ENCODE data around the gene LMO1.

LMO1 gene

DNA sequence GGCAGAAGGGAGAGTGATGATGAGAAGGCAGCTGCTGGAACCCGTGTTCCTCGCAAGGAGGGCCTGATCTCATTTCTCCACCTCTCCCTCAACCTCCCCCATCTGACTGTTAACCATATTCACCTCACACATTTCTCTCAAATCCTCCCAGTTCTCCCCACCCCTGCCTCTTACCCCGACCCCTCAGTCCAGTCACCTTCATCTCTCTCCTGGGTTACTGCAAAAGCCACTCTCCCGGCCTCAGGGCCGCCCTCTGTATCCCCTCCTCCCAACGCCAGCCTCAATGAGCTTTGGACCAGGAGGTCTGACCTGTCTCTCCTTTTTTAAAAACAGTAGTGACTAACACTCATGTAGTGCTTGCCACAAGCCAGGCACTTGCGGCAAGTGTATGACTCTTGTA lies 29.5 kb upstream of the LMO1 start:
- no peaks in the 10 kb centered on the region for H3K9me3 Mint-ChIP-seq
- no peaks in the 10 kb centered on the region for H3K4me1 Mint-ChIP-seq
- no peaks in the 10 kb centered on the region for H3K36me3 Mint-ChIP-seq
- H3K27me3 Mint-ChIP-seq, result peaks cover 11 to 14% of the 10 kb centered on the region in 2 donors
- no peak overlapping the region for H3K4me3 Mint-ChIP-seq
- ATAC-seq (replicated peaks) (no peak), DNase-seq (no peak)
- H3K27ac Mint-ChIP-seq, result no peak overlapping the region

DNA sequence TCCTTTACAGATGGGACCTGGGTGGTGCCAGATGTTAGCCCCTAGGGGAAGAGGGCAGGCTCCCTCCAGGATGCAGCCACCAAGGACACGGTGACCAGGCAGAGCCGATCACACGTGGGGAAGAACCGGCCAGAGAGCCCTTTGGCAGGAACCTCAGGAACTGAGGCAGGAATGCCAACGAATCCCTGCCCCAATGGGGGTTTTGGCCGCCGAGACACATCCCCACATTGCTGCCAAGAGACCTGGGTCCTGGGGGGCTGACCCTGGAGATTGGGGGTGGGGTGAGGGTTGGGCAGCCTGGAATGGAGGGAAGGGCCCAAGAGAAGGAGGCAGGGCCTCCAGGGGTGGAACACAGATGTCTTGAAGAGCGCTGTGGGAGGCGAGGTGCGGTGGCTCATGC lies 28.7 kb upstream of the LMO1 start:
- no peak overlapping the region for H3K4me3 Mint-ChIP-seq
- DNase-seq (no peak), ATAC-seq (replicated peaks) (no peak)
- H3K27me3 Mint-ChIP-seq, result peaks cover 5 to 10% of the 10 kb centered on the region in 2 donors
- H3K27ac Mint-ChIP-seq, result no peak overlapping the region
- H3K9me3 Mint-ChIP-seq, result no peaks in the 10 kb centered on the region
- no peaks in the 10 kb centered on the region for H3K36me3 Mint-ChIP-seq
- no peaks in the 10 kb centered on the region for H3K4me1 Mint-ChIP-seq

DNA sequence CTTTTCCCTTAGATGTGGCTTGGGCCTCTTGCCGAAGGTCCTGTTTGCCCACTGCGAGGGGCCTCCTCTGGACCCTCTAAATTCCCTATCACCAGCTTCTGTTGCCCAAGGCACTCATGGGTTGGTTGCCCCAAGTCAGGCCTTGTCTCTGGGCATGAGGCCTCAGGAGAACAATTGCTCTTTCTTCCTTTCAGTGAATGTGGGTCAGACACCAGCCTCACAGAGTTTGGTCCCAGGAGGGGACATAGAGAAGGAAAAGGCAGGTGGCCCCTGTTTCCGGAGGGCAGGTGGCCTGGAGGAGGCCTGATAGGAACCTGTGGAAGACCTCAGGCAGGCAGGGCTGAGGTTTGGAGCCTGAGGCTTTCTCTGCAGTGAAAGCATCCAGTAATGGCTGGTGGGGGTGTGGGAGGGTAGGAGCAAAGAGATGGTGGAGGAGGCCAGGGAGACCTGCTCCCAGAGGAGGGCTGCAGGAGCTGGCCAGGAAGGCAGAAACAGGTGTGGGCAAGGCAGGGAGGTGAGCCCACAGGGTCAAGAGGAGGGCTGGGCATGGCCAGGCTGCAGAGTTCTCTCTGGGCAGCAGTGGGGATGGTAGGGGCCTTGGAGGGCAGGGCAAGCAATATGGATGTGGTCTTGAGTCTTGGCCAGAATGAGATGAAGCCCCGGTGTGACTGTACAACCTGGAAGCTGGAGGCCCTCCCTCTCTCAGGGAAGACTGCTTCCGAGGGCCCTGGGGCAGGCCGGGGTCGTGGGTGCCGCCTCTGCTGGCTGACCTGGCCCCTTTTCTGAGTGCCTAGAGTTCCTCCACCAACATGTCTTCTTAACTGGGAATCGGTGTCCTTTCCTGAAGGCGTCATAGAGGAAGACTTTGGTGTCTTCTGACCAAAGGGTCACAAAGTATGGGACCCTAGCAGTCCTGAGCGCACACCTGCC lies 28.0 kb upstream of the LMO1 start:
- DNase-seq, result no peak
- Mint-ChIP-seq H3K36me3 (no peaks in the 10 kb centered on the region), H3K4me1 (no peaks in the 10 kb centered on the region), H3K9me3 (no peaks in the 10 kb centered on the region), H3K4me3 (no peak overlapping the region), H3K27ac (no peak overlapping the region), H3K27me3 (peaks cover 5 to 10% of the 10 kb centered on the region in 2 donors)
- ATAC-seq (replicated peaks), result no peak

DNA sequence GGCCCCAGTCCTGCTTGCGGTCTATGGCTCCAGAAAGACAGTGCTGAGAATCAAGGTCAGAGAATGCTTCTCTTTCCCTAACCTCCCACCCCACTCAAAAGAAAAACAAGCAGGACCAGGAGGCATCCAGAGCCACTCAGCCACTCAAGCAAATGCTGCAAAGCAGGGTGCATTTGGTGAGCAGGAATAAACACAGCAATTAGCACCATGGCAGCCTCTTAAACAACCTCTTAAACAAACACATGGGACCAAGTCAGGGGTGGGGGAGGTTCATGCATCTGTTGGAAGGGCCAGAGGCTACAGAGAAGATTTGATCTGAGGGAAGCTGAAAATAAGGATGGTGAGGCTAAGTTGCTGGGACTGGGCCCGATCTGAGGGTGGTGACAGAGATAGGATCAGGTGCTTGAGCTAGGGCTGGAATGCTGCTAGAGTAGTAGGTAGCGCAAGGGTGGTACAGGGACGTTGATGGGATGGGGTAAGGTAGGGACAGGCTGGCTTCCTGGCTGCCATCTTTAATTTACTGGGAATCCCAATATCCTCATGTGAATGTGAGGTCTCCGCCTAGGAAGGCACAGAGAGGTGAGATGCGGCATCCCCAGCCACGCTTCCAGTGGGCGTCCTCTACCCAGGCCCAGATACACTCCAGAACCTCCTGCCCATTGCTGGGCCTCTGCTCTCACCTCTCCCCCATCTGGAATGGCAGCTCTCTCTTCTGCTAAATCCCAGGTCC lies 26.6 kb upstream of the LMO1 start:
- no peak for ATAC-seq (replicated peaks)
- Mint-ChIP-seq H3K36me3 (no peaks in the 10 kb centered on the region), H3K27me3 (peaks cover 5 to 10% of the 10 kb centered on the region in 2 donors), H3K4me3 (no peak overlapping the region), H3K9me3 (no peaks in the 10 kb centered on the region), H3K27ac (no peak overlapping the region), H3K4me1 (no peaks in the 10 kb centered on the region)
- DNase-seq, result no peak

DNA sequence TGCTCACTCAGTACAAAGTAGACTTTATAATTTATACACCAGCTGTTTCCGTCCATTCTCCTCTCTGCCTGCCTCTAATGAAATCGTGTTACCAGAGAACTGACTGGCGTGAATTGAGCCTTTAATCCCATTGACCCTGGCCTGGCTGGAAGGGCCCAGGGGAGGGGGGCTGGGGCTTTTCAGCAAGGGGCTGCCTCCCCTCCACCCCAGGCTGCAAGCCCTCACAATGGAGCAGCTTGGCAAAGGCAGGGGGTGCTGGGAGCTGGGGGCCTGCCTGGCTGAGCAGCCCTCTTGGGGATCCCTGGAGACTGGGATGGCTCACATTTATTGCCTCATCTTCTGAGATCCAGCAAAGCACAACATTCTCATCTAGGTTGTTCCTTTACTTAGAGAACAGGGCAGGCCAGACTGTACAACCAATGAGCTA lies 25.8 kb upstream of the LMO1 start:
- ATAC-seq (replicated peaks), result no peak
- no peak overlapping the region for H3K27ac Mint-ChIP-seq
- peaks cover 10 to 15% of the 10 kb centered on the region in 2 donors for H3K27me3 Mint-ChIP-seq
- H3K4me3 Mint-ChIP-seq, result no peak overlapping the region
- no peaks in the 10 kb centered on the region for H3K9me3 Mint-ChIP-seq
- no peaks in the 10 kb centered on the region for H3K4me1 Mint-ChIP-seq
- H3K36me3 Mint-ChIP-seq, result no peaks in the 10 kb centered on the region
- no peak for DNase-seq

DNA sequence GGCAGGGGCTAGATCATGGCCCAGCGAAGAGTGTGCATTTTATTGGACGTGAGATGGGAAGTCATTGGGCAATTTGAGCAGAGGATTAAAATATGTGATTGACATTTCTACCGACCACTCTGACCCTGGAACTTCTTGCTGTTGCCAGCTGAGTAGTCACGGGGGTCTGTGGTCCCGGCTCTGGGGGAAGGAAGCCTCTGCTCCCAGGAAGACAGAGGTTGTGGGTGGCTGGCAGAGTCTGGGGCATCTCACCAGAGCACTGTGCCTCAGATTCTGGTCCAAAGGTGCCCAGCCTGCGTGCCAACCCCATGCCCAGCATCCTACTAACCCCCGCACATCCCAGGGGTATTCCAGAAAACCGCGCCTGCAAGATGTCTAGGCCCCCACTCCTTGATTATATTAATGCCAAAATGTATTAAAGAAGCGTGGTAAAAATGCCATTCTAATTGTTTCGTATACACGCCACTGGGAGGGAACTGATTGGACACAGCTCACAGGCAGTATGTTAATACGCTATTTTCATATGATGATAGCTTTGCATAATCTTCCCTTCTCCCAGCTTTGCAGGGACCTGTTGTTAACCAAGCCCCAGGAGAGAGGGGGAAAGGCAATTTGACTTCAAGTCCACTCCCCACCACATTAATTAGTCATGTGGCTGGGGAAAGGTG lies 25.3 kb upstream of the LMO1 start:
- Mint-ChIP-seq H3K9me3 (no peaks in the 10 kb centered on the region), H3K36me3 (no peaks in the 10 kb centered on the region), H3K27me3 (peaks cover 14 to 20% of the 10 kb centered on the region in 2 donors), H3K4me1 (no peaks in the 10 kb centered on the region), H3K4me3 (no peak overlapping the region), H3K27ac (no peak overlapping the region)
- no peak for DNase-seq
- no peak for ATAC-seq (replicated peaks)

DNA sequence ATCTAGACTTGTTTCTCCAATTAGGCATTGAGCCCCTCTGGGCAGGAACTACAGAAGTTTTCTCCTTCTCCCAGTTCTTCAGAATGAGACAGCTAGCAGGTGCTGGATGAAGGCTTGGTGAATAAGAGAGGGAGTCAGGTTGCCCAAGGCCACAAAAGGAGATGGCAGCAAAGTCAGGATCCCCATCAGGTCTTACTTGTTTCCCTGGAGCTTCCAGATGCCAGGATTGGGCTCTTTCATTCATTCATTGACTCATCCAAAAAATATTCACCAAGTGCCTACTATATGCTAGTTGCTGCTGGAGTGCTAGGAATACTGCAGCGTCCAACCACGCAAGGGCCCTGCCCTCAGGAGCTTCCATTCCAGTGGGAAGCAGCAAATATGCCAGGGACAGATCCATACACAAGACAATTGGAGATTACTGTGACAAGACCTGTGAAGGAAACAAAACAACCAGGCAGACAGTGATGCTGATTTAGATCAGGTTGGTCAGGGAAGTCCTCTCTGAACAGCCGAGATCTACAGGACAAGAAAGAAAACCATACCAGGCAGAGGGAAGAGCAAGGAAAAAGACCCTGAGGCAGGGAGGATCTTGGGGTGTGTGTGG lies 24.6 kb upstream of the LMO1 start:
- Mint-ChIP-seq H3K27ac (no peak overlapping the region), H3K4me1 (no peaks in the 10 kb centered on the region), H3K9me3 (no peaks in the 10 kb centered on the region), H3K4me3 (no peak overlapping the region), H3K36me3 (no peaks in the 10 kb centered on the region), H3K27me3 (peaks cover 14 to 20% of the 10 kb centered on the region in 2 donors)
- ATAC-seq (replicated peaks) (no peak), DNase-seq (no peak)

DNA sequence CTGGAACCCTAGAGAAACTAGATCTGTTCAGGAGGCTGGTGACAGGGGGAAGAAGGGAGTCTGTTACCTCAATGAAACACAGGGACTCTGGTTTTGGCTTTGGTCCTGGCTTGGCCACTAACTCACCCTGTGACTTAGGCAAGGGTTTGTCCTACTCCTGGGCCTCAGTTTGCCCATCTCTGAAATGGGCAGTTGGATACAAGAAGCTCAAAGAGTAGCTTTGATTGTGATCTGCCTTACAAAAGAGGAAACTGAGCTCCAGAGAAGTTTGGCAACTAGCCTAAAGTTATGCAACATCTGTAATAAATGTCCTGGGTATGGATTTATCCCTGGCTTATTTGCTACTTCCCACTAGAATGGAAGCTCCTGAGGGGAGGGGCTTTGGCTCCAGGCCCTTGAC lies 24.0 kb upstream of the LMO1 start:
- DNase-seq (no peak), ATAC-seq (replicated peaks) (no peak)
- Mint-ChIP-seq H3K36me3 (no peaks in the 10 kb centered on the region), H3K27me3 (peaks cover 14 to 20% of the 10 kb centered on the region in 2 donors), H3K4me1 (no peaks in the 10 kb centered on the region), H3K9me3 (no peaks in the 10 kb centered on the region), H3K4me3 (no peak overlapping the region), H3K27ac (no peak overlapping the region)

DNA sequence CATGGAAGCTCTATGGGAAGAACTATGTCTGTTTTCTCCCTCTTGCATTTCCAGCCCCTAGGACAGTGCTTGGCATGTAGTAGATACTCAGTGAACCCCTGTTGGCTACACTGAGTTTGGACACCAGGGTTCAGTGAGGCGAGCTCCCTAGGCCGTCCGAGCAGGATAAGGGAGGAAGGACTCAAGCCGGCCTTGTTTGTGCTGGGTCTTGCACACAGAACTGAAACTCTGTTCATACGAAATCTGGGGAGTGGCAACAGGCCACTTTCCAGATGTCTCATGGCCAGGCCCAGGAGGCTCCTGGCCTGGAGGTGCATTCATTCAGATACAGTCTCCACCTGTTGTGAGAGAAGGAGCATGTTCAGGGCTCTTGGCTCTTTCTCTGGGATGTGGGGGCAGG lies 23.6 kb upstream of the LMO1 start:
- no peaks in the 10 kb centered on the region for H3K9me3 Mint-ChIP-seq
- ATAC-seq (replicated peaks), result no peak
- H3K27ac Mint-ChIP-seq, result no peak overlapping the region
- no peak for DNase-seq
- no peaks in the 10 kb centered on the region for H3K36me3 Mint-ChIP-seq
- H3K4me3 Mint-ChIP-seq, result no peak overlapping the region
- no peaks in the 10 kb centered on the region for H3K4me1 Mint-ChIP-seq
- H3K27me3 Mint-ChIP-seq, result peaks cover 14 to 20% of the 10 kb centered on the region in 2 donors

DNA sequence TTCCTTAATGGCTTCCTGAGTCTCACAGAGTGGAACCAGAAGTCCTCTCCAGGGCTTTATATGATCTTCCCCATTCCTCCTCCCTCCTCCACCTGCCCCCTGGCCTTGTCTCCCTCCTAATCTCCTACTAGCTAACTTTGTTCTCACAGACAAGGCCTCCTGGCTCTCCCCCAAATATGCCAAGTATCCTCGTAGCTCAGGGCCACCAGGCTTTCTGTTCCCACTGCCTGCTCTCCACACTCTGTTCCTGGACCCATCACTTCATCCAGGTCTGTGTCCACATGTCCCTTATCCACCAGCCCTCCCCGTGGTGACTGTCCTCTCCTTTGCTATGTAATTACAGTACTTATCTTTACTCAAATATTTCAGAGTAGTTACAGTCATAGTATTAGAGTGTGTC lies 23.2 kb upstream of the LMO1 start:
- Mint-ChIP-seq H3K4me3 (no peak overlapping the region), H3K4me1 (no peaks in the 10 kb centered on the region), H3K27me3 (peaks cover 14 to 20% of the 10 kb centered on the region in 2 donors), H3K9me3 (no peaks in the 10 kb centered on the region), H3K27ac (no peak overlapping the region), H3K36me3 (no peaks in the 10 kb centered on the region)
- ATAC-seq (replicated peaks) (no peak), DNase-seq (no peak)

DNA sequence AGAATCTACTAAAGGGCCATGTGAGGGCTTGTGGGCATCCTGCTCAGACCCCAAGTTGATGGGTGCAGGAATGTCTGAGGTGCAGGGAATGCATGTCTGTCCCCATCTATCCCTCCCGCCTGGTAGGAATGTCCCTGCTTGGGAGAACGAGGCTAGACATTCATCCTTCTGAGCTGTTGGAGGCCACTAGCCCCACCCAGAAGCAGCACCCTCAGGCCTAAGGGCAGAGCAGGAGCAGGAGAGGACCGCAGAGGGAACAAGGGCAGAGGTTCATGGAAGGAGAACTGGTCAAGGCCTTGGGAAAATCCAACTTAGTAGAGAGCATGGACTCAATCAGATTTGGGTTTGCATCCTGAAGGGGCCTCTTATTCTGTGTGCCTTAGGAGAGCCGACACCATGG lies 22.1 kb upstream of the LMO1 start:
- Mint-ChIP-seq H3K9me3 (no peaks in the 10 kb centered on the region), H3K36me3 (no peaks in the 10 kb centered on the region)
- DNase-seq, result no peak

DNA sequence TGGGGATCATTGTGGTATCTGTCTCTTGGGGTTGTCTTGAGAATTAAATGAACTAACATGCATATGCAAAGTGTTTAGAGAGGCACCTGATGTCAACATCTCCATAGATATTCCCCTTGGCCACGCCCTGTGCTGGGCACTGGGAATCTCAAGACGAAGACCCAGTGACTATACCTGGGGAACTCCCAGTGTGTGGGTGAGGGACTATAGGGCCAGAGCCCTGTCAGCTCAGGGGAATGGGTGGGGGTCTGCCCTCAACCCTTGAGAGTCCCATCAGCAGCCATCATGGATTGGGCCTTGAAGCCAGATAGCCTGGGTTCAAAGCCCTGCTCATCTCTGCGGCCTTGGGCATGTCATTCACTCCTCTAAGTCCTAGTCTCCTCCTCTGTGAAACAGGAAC lies 21.6 kb upstream of the LMO1 start:
- Mint-ChIP-seq H3K27ac (no peak overlapping the region), H3K4me3 (no peak overlapping the region), H3K4me1 (no peaks in the 10 kb centered on the region), H3K27me3 (peaks cover 16 to 18% of the 10 kb centered on the region in 2 donors), H3K9me3 (no peaks in the 10 kb centered on the region), H3K36me3 (no peaks in the 10 kb centered on the region)
- ATAC-seq (replicated peaks) (no peak), DNase-seq (no peak)

More for the DNA sequence above, 22.1 kb upstream of the LMO1 start:
- Mint-ChIP-seq H3K27me3 (peaks cover 14 to 16% of the 10 kb centered on the region in 2 donors), H3K4me3 (no peak overlapping the region), H3K4me1 (no peaks in the 10 kb centered on the region), H3K27ac (no peak overlapping the region)
- no peak for ATAC-seq (replicated peaks)

DNA sequence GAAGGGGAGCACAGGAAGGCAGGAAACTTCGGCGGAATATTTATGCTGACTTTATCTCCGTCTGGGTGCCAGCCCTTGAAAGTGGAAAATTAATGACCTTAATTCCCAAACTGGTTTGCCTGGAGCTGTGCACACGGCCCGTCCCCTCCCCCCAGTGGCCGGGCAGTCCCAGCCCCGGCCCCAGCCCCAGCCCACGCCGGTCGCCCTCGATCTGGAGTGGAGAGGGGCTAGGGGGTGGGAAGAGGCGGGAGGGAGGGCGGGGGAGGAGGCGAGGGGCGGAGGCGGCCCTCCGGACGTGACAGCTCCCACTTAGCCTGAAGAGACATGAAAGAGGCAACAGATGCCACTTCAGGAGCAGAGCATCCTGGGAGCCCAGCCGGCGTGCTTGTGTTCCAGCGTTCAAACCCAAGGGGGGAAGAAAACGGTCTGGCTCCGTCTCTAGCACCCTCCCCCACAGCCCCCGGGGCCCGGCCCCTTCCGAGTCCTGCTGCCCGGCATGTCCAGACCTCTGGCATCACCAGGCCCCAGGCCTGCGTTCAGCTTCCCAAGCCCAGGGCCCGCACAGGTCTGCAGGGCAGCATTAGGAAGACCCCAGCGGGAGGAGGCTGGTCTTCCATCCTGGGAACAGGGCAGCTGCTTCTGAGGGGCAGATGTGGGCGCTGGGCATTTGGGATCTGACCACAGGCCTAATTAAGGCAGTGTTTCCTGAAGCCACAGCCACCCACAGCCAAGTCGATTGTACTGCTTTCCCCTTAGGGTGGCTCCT lies 20.0 kb upstream of the LMO1 start:
- Mint-ChIP-seq H3K9me3 (no peaks in the 10 kb centered on the region), H3K27me3 (peaks cover 18 to 24% of the 10 kb centered on the region in 2 donors), H3K4me3 (no peak overlapping the region), H3K36me3 (no peaks in the 10 kb centered on the region), H3K4me1 (no peaks in the 10 kb centered on the region), H3K27ac (no peak overlapping the region)
- ATAC-seq (replicated peaks) (peak in 1 of 2 donors; percentile 18), DNase-seq (no peak)

DNA sequence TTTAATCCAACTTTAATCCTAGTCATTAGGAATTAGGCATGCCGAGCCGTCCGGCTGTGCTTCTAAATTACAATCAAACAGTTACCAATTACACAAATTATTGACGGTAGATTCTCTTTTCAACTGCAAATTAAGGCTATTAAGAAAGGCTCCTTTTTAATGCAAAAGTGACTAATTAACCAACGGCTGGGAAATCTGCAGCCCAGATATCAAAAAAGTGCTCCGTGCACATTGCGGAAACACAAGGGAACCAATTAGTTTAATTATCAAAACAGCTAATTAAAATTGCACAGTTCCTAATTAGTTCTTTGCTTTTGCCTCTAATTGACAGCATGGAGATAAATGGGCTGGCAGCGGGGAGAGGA lies 19.4 kb upstream of the LMO1 start:
- no peaks in the 10 kb centered on the region for H3K4me1 Mint-ChIP-seq
- H3K36me3 Mint-ChIP-seq, result no peaks in the 10 kb centered on the region
- H3K27me3 Mint-ChIP-seq, result peaks cover 16 to 20% of the 10 kb centered on the region in 2 donors
- DNase-seq, result no peak
- no peak overlapping the region for H3K27ac Mint-ChIP-seq
- H3K9me3 Mint-ChIP-seq, result no peaks in the 10 kb centered on the region
- H3K4me3 Mint-ChIP-seq, result no peak overlapping the region
- no peak for ATAC-seq (replicated peaks)
